ENCODE measurements around the gene FURIN.

DNA sequence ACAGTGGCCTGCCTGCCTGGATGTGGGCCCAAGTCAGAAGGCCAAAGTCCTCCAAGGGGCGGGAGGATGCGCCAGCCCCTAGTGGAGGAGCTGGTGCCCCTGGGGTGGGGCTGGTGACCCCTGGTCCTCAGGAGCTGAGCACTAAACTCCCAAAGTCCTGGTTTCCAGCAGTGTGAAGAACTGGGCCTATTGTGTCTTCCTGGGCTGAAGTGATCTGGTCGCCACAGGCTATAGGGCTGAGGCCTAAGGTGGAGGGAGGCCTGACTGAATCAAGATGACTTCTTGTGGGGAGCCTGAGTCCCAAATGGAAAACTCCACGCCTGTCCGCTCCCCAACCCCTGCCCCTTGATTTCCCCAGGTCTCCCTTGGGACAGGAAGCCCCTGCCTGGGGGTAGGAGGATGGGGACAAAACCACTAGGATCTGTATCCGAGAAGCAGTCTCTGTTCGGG is 15.2 kb downstream of the FURIN start:
- TF ChIP-seq, protein P1, sequence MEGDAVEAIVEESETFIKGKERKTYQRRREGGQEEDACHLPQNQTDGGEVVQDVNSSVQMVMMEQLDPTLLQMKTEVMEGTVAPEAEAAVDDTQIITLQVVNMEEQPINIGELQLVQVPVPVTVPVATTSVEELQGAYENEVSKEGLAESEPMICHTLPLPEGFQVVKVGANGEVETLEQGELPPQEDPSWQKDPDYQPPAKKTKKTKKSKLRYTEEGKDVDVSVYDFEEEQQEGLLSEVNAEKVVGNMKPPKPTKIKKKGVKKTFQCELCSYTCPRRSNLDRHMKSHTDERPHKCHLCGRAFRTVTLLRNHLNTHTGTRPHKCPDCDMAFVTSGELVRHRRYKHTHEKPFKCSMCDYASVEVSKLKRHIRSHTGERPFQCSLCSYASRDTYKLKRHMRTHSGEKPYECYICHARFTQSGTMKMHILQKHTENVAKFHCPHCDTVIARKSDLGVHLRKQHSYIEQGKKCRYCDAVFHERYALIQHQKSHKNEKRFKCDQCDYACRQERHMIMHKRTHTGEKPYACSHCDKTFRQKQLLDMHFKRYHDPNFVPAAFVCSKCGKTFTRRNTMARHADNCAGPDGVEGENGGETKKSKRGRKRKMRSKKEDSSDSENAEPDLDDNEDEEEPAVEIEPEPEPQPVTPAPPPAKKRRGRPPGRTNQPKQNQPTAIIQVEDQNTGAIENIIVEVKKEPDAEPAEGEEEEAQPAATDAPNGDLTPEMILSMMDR (IDR thresholded peaks at IDR 0.05; ENCODE audit: low read length), result no peak
- no peak for TF ChIP-seq EZH2phosphoT487 (IDR thresholded peaks at IDR 0.05; ENCODE audit: low read length)
- TF ChIP-seq EZH2 (optimal IDR thresholded peaks at IDR 0.05; ENCODE audit: low read depth, low read length), result no peak

Measured in MM.1S (cell line).